ENCODE data around the gene ADD3.
"Not testable (repeated sequence)": the region's sequence is repeated elsewhere in the genome, so short reads cannot be mapped to it uniquely, and the experiment has no call there.

Gene ADD3

DNA sequence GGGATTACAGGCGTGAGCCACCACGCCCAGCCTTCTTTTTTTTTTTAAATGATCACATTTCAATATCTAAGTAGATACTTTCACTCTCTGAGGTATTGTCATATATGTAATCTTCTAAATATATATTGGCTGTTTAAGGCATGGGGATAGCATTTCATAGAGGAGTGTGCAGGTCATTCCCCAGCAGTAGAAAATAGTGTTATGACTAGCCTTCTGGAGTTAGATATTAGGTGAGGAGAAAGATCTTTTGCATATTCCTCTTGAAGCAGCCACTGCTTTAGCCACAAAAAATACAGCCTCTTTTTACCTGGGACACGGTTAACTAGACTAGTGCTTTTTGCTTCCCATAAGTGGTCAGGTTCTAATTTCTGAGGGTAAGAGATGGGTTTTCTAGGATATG, 28.9 kb downstream of the ADD3 start:
- no peak for DNase-seq

DNA sequence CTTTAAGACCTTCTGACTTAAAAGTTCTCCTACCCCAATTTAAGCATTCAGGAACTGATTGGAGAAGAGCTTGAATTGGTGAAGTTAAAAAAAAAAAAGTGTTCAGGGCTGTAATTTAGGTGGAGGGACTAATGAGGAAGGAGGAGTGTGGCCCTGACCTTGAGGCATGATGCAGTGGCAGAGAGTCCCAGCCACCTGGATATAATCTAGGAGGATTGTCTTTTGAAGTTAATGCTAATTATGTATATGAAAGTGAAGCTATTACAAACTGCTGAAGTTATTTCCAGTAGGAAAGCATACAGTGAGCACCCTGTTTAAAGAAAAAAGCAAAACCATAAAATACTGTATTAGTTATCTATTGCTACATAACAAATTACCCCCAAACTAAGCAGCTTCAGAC, 31.5 kb downstream of the ADD3 start:
- no peak for DNase-seq

DNA sequence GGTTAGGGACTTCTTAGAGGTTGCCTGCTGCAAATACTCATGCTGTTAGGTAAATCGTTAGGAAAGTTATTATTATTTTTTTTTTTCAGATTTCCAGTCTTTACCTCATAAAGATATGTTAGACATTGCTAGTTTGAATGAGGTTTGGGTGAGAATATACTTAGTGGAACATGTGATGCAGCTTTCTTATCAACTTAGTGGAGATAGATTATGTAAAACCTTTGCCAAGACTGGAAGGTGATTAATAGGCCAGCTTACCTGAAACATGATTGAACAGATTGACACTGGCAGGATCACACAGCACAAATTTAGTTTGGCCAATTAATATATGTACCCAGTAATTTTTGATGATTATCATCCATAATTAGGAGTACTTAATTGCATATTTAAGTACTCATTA, 32.3 kb downstream of the ADD3 start:
- DNase-seq, result no peak

DNA sequence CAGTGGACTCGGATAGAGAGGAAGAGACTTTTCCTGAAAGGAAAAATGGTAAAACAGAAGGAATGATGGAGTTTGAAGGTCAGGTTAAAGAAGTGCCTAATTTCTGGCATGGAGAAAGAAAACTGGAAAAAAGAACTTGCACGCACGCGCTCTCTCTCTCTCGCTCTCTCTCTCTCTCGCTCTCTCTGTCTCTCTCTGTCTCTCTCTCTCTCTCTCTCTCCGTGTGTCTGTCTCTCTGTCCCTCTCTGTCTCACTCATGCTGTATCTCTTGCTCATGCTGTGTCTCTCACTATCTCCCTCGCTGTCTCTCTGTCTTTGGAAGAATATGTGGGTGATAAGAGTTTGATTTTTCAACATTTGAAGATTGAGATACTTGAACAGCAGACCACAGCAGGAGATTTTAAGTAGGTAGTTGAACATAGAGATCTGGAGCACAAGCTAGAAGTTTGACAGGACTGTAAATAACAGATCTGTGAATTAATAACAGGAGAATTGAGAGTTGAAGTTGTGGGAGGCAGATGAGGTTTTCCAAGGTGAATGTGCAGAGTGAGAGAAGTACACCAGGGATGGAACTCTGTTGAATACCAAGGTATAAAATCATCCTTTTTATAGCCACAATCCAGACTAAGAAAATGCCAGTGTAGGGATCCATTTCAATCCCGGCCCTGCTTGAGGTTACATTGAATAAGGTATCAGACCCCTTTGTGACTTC, 33.1 kb downstream of the ADD3 start:
- no peak for DNase-seq

DNA sequence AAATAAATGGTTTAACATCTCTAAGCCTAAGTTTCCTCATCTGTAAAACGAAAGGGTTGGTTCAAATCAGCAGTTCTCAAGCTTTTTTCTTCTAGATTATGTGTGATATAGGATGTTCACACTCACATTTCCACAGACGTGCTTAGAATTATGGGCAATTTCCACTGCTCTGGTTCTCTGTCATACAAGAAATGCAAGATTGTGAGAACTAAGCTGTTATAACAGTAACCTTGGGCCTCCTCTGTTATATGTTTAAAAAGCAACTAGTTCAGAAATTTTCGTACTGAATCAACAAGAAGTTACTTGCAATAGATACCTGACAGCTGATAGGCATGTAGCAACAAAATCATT, 33.7 kb downstream of the ADD3 start:
- DNase-seq, result no peak

DNA sequence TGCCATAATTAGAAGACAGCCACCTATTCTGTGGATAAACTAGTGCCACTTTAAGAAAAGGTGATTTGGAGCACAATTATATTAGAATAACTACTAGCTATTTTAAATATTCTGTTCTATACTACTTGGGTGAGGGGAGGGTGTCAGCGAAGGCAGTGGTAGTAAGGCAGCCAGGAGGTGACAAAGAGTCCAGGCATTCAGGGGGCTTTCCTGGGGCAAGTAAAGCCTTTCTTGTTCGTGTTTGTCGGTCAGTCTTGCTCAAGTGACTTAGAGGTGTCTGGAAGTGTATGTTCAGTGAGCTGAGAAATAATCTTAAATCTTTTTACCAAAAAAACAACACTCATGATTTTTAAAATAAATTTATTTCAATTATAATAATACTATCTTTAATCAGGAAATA, 34.4 kb downstream of the ADD3 start:
- DNase-seq, result no peak

DNA sequence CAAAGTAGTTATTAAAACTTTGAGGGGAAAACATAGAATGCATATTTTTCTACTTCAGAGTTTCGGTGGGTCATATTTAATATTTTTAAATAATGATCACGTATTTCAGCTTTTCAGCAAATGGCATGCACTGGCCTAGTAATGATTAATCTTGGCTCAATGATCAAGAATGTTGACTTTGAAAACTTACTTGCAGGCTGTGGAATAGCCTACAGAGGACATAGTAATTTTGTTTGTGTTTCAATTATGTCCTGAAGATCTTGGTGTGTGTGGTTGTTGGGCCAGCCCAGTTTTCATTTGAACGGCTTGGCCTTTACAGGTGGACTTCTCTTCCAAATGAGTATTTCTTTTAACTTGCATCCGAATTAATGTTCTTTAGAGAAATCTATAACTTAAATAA, 35.1 kb downstream of the ADD3 start:
- no peak for DNase-seq

DNA sequence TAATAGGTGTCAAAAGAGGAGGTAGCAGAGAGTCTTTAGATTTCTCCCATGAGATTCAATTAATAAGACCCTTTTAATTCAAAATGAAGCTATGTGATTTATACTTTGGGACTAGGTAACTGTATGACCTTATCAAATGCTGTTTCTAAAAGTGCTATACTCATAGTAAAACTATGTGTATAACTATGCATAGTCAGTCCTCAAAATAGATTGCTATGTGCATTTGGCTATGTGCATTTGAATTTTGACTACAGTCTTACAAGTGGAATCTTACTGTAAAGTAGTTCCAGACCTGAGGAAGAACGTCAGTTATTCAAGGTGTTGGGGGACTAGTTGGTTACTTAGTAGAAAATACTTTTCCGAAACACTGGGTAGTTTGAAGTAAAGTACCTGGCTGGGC, 36.9 kb downstream of the ADD3 start:
- no peak for DNase-seq

DNA sequence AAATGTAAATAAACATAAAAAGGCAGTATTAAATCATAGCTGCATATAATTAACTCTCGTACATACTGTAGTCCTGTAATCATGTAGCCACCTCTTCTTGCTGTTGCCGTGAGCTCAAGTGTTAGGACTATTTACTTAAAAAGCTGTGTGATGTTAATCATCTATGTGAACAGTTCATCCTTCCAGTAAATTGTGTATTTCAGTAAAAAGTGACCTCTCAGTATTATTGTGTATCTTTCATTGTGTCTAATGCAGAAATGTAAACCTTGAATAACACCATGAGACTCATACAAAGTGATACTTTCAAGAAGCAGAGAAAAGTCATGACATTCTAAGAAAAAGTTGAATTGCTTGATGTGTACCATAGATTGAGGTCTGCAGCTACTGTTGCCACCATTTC, 38.0 kb downstream of the ADD3 start:
- DNase-seq, result no peak

DNA sequence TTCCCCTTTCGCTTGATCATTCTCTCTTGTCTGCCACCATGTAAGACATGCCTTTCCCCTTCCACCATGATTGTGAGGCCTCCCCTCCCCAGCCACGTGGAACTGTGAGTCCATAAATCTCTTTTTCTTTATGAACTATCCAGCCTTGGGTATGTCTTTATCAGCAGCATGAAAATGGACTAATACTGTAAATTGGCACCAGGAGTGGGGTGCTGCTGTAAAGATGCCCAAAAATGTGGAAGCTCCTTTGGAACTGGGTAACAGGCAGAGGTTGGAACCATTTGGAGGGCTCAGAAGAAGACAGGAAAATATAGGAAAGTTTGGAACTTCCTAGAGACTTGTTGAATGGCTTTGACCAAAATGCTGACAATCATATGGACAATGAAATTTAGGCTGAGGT, 40.4 kb downstream of the ADD3 start:
- not testable (repeated sequence) for DNase-seq

DNA sequence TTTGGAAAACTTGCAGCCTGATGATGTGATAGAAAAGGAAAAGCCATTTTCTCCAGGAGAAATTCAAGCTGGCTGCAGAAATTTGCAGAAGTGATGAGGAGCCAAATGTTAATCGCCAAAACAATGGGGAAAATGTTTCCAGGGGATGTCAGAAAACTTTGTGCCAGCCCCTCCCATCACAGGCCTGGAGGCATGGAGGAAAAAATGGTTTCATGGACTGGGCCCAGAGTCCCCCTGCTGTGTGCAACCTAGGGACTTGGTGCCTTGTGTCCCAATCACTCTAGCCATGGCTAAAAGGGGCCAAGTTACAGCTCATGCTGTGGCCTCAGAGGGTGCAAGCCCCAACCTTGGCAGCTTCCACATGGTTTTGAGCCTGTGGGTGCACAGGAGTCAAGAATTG, 41.0 kb downstream of the ADD3 start:
- DNase-seq, result no peak

DNA sequence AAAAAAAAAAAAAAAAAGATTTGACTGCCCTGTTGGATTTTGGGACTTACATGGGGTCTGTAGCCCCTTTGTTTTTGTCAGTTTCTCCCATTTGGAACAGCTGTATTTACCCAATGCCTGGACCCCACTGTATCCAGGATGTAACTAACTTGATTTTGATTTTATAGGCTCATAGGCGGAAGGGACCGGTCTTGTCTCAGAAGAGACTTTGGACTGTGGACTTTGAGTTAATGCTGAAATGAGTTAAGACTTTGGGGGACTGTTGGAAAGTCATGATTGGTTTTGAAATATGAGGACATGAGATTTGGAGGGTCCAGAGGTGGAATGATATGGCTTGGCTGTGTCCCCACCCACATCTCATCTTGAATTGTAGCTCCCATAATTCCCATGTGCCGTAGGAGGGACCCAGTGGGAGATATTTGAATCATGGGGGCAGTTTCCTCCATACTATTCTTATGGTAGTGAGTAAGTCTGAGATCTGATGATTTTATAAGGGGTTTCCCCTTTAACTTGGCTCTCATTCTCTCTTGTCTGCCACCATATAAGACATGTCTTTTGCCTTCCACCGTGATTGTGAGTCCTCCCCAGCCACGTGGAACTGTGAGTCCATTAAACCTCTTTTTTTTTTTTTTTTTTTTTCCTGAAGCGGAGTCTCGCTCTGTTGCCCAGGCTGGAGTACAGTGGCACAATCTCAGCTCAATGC, 42.3 kb downstream of the ADD3 start:
- DNase-seq, result not testable (repeated sequence)

DNA sequence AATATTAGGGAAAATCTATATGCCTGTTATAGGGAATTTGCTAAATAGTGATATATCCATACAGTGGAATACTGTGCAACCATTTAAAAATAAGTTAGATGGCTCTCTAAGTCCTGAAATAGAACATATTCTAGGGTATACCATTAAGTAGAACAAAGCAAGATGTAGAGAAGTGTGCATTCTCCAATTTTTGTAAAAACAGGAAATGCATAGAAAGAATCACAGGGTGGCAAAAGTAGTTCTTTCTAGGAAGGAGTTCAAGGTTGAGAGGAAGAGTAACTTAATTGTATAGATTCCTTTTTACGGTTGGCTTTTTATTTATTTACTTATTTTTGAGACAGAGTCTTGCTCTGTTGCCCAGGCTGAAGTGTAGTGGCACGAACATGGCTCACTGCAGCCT, 43.7 kb downstream of the ADD3 start:
- DNase-seq, result no peak

DNA sequence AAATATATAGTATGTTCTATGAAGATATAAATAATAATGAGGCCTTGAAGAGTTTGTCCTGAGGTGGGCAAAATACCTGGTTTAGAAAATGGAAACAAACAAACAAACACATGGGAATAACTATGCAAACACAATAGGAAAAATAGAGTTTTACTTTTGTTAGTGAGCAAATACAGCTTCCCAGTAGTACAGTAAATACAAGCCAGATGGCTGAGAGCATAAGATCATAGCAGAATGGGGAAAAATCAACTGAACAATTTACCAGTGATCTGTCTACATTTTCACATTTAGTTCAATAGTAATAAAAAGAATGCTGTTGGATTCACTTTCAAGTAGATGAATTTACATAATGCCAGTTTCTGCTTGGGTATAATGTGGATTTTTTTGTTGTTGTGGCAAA, 45.1 kb downstream of the ADD3 start:
- peak in 1 of 2 experiments; percentile 3 for DNase-seq

DNA sequence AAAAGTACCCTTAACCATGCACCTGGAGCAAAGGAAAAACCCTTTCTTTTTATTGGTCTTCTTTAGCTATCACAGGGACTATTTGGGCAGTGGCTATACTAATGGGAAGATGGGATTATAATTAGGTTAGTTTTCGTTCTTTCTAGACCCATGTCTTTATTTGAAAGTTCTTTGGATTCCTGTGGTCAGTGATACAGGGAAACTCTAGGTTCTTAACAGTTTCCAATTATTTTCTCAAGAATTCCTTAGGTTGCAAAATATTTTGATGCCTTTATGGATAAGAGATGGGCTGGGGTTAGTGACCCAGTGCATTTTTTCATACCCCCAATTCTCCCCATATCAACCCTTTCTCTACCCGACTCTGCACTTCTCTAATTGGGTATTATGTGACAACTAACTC, 49.0 kb downstream of the ADD3 start:
- DNase-seq, result no peak

DNA sequence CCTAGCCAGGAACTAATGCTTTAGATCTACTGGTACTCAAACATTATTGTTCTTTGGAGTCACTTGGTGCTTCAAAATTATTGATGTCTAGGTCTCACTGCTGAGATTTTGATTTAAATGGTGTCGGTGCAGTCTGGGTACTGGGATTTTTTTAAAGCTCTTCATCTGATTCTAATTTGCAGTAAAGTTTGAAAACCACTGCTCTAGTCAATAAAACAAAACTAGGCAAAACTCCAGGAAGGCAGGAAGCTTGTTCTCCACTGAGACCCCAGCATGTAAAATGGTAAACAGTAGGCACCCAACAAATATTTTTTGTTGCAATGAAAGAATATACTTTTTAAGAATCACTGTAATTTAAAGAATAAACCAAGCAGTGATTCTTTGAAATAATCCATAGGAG, 49.7 kb downstream of the ADD3 start:
- DNase-seq, result no peak

DNA sequence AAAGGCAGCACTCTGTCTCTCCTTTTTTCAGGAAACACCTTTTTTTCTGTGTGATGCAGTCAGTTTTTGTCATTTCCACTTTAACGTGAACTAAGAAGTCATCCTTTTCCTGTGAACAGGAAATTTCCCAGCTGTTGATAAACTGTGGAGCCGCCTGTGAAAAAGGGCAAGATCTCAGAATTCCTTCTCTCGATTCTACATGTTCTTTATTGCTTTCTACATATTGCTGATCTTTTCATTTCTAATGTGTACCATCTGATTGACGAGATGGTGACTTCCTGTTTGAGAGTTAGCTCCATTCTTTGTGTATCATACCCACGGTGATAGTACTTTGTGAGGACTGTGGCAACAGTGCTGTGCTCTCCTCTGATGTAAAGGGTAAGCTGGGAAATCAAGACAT, 50.4 kb downstream of the ADD3 start:
- no peak for DNase-seq

DNA sequence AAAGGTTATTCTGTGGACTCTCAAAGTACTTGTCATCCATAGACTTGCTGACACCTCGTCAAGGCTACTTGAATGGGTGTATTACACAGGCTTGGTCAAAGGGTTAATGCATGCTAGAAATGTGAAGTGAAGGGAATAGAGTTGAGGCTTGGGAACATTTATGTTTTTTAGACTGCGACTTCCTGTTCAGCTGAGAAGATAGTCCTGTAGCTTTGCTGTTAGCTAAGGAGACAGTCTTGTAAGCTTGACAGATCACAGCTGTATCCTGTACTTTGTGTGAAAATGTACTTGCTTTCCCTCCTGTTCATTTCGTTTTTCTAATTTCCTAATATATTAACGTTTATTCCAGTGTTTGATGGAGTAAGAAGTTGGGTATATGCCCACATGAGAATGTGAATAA, 52.1 kb downstream of the ADD3 start:
- no peak for DNase-seq

DNA sequence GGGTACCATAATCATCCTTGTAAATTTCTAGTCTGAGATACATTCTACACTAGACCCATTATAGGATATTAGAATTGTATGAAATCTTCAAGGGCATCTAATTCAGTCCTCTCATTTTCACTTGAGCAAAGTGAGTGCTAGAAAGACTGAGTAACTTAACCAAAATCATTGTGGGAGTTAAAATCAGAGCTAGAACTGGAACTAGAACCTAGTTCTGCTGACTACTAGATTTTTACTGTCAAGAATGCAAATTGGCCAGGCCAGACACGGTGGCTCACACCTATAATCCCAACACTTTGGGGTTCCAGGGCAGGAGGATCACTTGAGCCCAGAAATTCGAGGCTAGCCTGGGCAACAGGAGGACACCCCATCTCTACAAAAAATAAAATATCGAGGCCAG, 53.9 kb downstream of the ADD3 start:
- DNase-seq, result no peak

DNA sequence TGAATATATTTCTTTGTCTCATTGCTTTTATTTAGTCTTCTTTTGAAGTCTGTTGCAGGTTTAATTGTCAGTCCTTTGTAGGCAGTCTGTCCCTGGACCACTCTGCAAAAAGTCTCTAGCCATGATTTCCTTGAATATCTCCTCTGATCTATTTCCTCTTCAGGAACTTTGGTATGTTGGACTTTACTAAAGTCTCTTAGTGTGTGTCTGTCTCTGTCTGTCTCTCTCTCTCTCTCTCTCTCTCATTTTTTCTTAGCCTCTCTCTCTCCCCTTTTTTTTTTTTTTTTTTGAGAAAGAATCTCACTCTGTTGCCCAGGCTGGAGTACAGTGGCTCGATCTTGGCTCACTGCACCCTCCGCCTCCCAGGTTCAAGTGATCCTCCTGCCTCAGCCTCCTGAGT, 57.5 kb downstream of the ADD3 start:
- no peak for DNase-seq

DNA sequence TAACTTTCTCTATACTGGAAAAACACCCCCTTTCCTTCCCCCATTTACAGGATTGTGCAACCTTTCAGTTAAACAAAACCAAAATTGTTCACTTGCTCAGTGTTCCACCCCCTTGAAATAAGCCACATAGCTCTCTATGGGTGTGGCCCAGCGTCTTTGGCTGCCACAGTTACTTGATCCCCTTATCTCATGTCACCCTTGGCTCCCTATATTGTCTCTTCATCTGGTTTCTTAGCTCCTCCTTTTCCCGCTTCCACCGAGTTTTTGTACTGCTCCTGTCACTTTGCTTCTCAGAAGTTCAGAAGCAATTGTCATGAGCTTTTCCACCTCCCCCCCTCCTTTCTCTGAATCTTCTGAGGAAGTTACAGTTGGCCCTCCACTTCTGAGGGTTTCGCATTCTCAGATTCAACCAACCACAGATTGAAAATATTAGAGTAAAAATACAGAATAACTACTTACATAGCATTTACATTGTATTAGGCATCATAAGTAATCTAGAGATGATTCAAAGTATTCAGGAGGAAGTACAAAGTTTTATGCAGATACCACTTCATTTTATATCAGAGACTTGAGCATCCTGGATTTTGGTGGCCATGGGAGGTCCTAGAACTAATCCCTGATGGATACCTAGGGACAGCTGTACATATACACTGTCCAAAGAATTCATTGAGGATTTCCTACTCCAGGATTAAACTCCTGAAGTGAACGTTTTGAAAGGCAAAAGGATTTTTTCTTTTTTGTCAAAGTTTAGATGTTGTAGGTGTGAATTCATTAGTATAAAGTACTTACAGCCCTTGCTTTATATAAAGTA, 60.4 kb downstream of the ADD3 start:
- no peak for DNase-seq

DNA sequence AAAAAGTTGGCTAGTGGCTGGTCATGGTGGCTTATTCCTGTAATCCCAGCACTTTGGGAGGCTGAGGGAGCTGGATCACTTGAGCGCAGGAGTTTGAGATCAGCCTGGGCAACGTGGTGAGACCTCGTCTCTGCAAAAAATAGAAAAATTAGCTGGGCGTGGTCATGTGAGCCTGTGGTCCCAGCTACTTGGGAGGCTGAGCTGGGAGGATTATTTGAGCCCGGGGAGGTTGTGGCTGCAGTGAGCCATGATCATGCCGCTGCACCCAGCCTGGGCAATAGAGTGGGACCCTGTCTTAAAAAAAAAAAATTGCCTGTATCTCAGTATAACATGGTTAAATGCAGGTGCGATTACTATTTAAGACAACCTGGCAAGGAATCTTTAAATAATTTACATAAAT, 61.0 kb downstream of the ADD3 start:
- no peak for DNase-seq

DNA sequence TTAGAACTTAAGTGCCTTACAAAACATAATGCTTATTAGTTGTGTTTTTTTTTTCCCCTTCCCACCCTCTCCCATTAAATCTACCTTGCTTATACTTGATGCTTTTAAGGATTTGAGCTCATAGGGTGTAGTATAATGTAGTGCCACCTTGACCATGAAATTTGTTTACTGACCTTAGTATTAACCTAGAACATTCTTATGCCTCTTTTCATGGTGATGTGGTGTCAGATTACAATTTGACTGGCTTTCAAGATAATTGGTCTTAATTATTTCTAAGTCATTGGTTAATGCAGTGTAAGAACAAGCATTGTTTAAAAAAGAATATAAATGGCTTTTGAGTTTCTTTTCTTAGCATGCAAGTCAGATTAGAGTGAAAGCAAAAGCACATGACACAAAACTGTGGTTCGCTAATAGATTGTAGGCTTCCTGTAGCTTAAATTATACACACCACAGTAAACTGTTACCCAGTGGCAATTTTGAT, 61.8 kb downstream of the ADD3 start:
- DNase-seq, result no peak

DNA sequence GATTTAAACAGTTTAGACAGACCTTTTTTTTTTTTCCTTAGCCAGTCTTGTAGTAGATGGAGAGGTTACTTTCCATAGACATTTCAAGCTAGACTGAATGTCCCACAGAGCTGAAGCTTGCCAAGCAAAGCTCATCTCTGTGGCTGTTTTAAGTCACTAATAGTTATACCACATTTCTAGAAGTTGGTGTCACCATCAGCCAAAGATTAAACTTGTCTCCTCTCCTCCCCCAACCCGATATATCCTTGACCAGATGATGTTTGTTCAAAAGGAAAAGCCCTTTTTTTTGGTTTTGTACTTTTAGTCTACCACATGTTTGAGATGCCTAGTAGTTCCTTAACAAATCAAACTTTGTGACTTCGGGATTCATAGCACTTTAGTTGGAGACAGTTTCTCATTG, 66.1 kb downstream of the ADD3 start:
- no peak for DNase-seq

All from NCI-H446 (cell line).